Activated CD4-positive, alpha-beta T cell treated with anti-CD3 and anti-CD28 coated beads, Interleukin-2, amount 50 U/mL, for 48 hours (primary cell): Measurements from ENCODE around the gene KNL1.
A peak's percentile ranks its signal among the peaks of the same experiment; 100 is the strongest.
"Not testable (repeated sequence)": the region's sequence is repeated elsewhere in the genome, so short reads cannot be mapped to it uniquely, and the experiment has no call there.

Experiments used
- DNase-seq, 2 experiments: peaks; one replicate each; pipeline ENCODE4 v3.0.0-alpha.2; 2020

The KNL1 gene

DNA sequence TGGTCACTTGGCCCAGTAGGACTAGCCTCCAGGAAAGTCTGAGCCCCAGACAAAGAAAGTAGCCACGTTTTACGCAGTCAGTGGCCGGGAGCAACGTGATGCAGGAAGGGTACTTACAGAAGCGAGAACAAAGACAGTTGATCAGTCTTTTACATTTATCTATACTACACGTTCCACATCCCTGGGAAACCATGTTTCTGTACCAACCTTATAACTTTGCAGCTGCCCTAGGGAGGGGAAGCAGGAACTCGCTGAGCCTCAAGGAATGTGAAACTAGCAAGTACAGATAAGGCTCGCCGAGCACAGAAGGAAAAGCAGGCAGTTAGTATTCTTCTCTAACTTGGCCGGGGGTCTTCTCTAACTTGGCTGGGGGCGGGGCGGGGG is 3.4 kb upstream of the KNL1 start:
- DNase-seq: peak in 1 of 2 experiments; percentile 21

GRCh38 chr15:40591389-40591788 is 2.7 kb upstream of the KNL1 start:
- DNase-seq: no peak

DNA sequence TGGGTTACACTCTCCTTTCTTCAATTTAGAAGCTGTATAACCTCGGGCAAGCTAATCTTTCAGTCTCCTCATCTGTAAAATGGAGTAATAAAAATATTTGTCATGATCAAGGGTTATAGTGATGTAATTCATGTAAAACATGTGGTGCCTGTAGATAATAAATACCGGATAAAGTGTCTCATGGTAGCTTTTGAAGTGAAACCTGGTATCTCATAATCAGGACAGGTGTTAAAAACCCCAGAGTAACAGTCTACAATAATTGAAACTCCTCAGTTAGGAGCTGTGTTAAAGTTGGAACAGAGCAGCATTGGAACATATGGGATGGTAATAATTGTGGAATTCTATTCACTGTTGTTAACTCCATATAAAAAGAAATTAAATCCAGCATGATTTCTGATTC is 884 bp upstream of the KNL1 start:
- no peak for DNase-seq

DNA sequence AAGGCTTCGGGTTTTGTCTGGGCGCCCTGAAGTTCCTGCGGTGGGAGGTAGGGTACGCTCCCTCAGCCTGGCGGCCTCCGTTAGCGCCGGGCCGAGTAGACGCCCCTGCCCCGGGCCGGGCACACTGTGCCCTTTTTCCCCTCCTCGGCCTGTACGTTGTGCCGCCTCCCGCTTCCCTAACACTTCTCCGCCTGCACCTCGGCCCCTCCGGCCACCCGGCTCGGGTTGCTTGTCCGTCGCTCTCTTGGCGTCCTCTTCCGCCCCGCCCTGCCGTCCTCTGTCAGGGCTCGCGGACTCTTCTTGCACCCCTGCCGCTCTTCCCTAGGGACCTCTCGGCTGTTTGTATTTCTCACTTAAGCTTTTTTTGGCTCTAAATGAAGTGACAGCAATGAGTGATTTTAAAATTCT is 384 bp downstream of the KNL1 start:
- DNase-seq: no peak

- DNase-seq: no peak
These were observed 1.2 kb downstream of the KNL1 start for GRCh38 chr15:40595219-40595618.

DNA sequence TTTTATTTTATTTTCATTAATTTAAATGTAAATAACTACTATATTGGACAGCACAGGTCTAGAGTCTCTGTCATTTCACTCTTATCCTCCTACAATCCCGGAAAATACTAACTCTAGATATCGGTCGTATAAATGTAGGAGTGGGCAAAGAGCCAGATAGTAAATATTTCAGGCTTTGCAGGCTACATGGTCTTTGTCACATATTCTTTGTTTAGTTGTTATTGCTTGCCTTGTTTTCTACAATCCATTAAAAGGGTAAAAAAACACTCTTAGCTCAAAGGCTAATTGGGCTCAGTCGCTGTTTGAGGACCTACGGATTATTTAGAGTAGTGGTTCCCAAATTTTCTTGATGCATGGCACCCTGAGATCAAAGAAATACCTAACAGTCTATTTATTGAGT is 1.7 kb downstream of the KNL1 start:
- DNase-seq: no peak

DNA sequence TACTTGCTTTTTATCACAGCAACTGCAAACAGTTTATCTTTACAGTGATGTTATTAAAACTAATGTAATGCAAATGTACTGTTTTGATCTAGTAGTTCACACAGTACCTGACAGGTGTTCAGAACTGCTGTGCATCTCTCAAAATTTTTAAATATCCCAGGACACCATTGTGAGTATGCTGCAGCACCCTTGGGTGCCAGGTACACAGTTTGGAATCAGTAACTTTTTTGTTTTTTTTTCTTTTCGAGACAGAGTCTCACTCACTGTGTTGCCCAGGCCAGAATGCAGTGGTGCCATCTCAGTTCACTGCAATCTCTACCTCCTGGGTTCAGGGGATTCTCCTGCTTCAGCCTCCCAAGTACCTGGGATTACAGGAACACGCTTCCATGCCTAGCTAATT is 3.0 kb downstream of the KNL1 start:
- no peak for DNase-seq

GRCh38 chr15:40598126-40598525 is 4.1 kb downstream of the KNL1 start:
- no peak for DNase-seq

DNA sequence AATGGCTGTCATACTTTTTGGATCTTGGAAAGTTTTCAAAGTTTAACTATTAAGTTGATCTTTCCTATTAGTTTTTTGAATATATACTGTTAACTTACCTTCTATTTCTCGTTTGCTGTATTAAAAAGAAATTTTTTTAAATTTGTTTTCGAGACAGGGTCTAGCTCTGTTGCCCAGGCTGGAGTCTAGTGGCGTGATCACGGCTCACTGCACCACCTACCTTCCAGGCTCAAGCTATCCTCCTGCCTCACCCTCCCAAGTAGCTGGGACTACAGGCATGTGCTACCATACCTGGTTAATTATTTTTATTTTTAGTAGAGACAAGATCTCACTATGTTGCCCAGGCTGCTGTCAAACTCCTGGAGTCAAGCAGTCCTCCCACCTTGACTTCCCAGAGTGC is 4.6 kb downstream of the KNL1 start:
- DNase-seq: no peak

DNA sequence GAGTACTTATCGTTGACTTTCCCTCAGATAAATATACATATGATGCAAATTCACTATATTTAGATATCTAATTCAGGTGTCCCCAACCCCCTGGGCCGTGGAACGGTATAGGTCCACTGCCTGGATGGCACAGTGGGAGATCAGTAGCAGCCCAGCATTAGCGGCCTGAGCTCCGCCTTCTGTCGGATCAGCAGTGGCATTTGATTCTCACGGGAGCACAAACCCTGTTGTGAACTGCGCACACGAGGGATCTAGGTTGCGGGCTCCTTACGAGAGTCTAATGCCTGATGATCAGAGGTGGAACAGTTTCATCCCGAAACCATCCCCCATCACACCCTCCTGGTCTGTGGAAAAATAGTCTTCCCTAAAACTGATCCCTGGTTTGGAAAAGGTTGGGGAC is 6.9 kb downstream of the KNL1 start:
- DNase-seq: no peak

DNA sequence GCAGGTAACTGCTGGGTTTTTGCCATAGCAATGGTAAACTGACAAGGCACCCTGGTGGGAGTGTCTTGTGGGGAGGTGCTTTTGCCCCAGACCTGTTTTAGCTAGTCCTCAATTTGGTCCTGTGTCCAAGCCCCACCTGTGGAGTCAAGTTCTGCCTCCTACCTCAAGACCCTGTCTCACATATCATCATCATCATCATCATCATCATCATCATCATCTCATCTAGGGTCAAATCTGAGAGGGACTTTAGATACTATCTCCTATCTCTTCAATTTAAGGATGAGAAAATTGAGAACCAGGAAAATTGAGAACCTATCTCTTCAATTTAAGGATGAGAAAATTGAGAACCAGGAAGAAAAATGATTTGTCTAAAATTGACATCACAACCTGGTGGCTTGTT is 9.9 kb downstream of the KNL1 start:
- DNase-seq: no peak

- DNase-seq: no peak
These were observed 19.0 kb downstream of the KNL1 start for GRCh38 chr15:40613080-40613479.

GRCh38 chr15:40618023-40618422 is 24.0 kb downstream of the KNL1 start:
- DNase-seq: no peak

GRCh38 chr15:40618906-40619305 is 24.9 kb downstream of the KNL1 start:
- no peak for DNase-seq

DNA sequence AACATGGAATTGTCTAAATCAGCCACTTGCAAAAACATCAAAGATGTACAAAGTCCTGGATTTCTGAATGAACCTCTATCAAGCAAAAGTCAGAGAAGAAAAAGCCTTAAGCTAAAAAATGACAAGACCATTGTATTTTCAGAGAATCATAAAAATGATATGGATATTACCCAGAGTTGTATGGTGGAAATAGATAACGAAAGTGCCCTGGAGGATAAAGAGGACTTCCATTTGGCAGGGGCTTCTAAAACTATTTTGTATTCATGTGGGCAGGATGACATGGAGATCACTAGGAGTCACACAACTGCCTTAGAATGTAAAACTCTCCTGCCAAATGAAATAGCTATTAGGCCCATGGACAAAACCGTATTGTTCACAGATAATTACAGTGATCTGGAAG is 29.3 kb downstream of the KNL1 start:
- DNase-seq: no peak

DNA sequence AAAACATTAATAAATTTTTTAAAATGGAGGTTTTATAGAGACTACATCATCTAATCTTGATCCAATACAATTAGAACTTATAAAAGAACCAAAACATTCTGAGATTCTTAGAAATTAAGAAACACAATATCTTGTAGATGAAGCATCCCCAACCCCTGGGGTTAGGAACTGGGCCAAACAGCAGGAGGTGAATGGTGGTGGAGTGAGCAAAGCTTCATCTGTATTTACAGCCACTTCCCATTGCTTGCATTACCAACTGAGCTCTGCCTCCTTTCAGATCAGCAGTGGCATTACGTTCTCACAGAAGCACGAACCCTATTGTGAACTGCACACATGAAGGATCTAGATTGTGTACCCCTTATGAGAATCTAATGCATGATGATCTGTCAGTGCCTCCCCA is 36.3 kb downstream of the KNL1 start:
- DNase-seq: no peak

DNA sequence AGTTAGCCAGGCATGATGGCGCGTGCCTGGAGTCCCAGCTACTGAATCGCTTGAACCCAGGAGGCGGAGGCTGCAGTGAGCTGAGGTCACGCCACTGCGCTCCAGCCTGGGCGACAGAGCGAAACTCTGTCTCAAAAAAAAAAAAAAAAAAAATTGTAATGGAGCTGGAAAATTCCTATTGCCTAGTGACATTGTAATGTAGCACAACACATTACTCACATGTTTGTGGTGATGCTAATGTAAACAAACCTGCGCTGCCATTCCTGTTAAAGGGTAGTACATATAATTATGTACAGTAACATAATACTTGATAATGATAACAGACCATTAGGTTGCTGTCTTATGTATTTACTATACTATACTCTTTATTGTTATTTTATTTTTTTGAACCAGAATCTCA is 39.1 kb downstream of the KNL1 start:
- DNase-seq: no peak

DNA sequence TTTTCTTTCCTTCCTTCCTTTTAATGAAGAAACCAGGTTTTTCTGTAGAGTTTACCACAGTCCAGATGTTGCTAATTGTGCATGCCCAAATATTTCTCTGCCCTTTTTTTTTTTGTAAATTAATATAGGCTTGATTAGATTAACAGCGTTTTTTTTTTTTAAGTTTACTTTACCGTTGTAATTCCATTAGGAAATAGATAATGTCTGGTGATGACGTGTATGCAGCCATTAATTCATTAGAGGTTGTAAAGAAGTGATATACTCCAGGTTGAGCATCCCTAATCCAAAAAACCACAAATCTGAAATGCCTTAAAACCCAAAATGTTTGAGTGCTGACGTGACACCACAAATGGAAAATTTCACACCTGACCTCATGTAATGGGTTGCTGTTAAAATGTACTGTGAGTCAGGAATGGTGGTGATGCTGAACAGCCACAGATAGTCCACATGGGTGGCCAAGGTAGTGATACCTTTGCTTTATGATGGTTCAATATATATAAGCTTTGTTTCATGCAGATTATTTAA is 43.2 kb downstream of the KNL1 start:
- DNase-seq: no peak

- no peak for DNase-seq
These were observed 45.6 kb downstream of the KNL1 start for GRCh38 chr15:40639677-40640076.

DNA sequence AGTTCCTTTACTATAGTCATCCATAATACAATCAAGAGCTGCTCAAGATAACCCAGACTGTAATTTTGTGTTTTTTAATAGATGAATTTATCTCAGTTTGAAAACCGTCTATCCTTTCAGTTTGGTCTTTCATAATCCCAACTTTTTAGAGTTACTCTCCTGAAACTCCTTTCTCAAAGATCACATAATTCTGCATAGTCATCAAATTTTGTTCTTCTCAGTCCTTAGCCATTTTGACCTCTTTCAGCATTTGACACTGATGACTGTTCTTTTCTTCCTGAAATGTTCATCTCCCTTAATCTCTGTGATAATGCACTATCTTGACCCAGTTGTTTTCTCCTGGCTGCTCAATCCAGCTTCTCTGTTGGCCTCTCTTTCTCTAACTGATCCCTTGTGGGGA is 53.5 kb downstream of the KNL1 start:
- no peak for DNase-seq

DNA sequence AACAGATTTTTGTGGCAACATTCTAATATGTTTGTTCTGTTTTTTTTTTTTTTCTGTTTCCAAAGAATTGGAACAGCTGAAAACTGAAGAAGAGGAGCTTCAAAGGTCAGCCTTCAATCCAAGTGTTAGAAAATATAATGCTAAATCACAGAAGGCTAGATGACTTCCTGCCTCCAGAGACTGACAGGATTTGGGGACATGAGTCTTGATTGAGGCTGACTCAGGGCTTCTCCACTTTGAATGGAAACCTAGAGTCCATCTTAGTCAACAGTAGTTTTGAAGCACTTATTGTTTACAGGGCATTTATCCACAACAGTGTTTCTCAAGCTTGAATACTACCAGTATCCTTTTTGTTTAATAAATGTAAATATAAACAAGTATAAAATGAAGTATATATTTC is 56.4 kb downstream of the KNL1 start:
- no peak for DNase-seq

DNA sequence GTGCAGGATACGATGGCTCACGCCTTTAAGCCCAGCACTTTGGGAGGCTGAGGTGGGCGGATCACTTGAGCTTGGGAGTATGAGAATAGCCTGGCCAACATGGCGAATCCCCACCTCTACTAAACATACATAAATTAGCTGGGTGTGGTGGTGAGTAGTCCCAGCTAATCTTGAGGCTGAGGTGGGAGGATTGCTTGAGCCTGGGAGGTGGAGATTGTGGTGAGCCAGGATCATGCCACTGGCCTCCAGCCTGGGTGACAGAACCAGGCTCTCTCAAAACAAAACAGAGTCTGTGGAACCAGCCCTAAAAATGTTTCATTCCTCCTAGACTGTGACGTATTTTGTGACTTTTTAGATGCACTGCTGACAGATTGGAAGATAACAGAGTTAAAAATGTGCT is 66.6 kb downstream of the KNL1 start:
- DNase-seq: no peak

GRCh38 chr15:40664909-40665308 is 70.9 kb downstream of the KNL1 start:
- DNase-seq: peak in 1 of 2 experiments; percentile 20

GRCh38 chr15:40676290-40676689 is 82.2 kb downstream of the KNL1 start:
- DNase-seq: not testable (repeated sequence)

DNA sequence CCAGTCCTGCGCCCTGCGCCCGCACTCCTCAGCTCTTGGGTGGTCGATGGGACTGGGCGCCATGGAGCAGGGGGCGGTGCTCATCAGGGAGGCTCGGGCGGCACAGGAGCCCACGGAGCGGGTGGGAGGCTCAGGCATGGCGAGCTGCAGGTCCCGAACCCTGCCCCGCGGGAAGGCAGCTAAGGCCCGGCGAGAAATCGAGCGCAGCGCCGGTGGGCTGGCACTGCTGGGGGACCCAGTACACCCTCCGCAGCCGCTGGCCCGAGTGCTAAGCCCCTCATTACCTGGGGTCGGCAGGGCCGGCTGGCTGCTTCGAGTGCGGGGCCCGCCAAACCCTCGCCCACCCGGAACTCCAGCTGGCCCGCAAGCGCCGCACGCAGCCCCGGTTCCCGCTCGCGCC is 82.9 kb downstream of the KNL1 start:
- not testable (repeated sequence) for DNase-seq

DNA sequence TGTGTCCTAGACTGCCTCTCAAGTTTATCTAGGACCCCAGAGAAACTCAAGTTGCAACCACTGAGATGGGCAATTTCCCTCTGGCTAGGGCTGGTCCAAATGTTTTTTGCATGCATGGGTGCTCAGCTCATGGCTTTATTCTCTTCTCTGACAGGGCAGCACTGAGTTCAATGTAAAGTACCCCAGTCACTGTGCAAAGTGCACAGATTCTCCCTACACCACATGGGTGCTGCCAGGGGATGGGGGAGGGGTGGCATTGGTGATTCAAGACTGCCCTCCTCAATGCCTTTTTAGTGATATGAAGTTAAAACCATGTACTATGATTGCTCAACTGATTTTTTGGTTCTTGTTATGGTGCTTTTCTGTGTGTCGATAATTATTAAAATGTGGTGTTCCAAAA is 86.1 kb downstream of the KNL1 start:
- no peak for DNase-seq
